ENCODE data around the gene PDE10A. TPM values are rescaled to one million over a fixed set of nuclear protein-coding genes. Genes with fewer than 3 reads are reported as not detected.

PDE10A gene
- total RNA-seq, 1 experiment from 2014 or later, result 3.1 TPM

GRCh38 chr6:165568326-165568725, 94.7 kb downstream of the PDE10A start:
- H3K4me3 Mint-ChIP-seq, result no peak overlapping the region
- H3K9me3 Mint-ChIP-seq, result peaks cover 8% of the 10 kb centered on the region; the same call in 1 of the 2 replicates
- no peak overlapping the region for H3K27ac Mint-ChIP-seq
- CTCF ChIA-PET, result no interaction called here
- TF ChIP-seq IRF2 (CRISPR knock-in tag; IDR thresholded peaks at IDR 0.05; ENCODE audit: borderline replicate concordance, low read depth), result no peak
- TF ChIP-seq, protein P1, sequence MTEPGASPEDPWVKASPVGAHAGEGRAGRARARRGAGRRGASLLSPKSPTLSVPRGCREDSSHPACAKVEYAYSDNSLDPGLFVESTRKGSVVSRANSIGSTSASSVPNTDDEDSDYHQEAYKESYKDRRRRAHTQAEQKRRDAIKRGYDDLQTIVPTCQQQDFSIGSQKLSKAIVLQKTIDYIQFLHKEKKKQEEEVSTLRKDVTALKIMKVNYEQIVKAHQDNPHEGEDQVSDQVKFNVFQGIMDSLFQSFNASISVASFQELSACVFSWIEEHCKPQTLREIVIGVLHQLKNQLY (CRISPR knock-in tag; IDR thresholded peaks at IDR 0.05), result no peak
- no peak for TF ChIP-seq FOXJ3 (CRISPR knock-in tag; IDR thresholded peaks at IDR 0.05; ENCODE audit: borderline replicate concordance)
- no peak for TF ChIP-seq STAT6 (CRISPR knock-in tag; conservative IDR thresholded peaks at IDR 0.05; ENCODE audit: low read depth)
- TF ChIP-seq ETV6 (CRISPR knock-in tag; IDR thresholded peaks at IDR 0.05), result no peak
- TF ChIP-seq EMX1 (CRISPR knock-in tag; IDR thresholded peaks at IDR 0.05), result no peak
- TF ChIP-seq ATF1 (CRISPR knock-in tag; IDR thresholded peaks at IDR 0.05), result no peak
- no peak for TF ChIP-seq SOX15 (CRISPR knock-in tag; IDR thresholded peaks at IDR 0.05)
- TF ChIP-seq, protein P2, sequence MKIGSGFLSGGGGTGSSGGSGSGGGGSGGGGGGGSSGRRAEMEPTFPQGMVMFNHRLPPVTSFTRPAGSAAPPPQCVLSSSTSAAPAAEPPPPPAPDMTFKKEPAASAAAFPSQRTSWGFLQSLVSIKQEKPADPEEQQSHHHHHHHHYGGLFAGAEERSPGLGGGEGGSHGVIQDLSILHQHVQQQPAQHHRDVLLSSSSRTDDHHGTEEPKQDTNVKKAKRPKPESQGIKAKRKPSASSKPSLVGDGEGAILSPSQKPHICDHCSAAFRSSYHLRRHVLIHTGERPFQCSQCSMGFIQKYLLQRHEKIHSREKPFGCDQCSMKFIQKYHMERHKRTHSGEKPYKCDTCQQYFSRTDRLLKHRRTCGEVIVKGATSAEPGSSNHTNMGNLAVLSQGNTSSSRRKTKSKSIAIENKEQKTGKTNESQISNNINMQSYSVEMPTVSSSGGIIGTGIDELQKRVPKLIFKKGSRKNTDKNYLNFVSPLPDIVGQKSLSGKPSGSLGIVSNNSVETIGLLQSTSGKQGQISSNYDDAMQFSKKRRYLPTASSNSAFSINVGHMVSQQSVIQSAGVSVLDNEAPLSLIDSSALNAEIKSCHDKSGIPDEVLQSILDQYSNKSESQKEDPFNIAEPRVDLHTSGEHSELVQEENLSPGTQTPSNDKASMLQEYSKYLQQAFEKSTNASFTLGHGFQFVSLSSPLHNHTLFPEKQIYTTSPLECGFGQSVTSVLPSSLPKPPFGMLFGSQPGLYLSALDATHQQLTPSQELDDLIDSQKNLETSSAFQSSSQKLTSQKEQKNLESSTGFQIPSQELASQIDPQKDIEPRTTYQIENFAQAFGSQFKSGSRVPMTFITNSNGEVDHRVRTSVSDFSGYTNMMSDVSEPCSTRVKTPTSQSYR (CRISPR knock-in tag; IDR thresholded peaks at IDR 0.05), result no peak
- TF ChIP-seq GABPB1 (CRISPR knock-in tag; IDR thresholded peaks at IDR 0.05), result no peak
- no peak for TF ChIP-seq FOXP1 (CRISPR knock-in tag; IDR thresholded peaks at IDR 0.05; ENCODE audit: borderline replicate concordance)
- DNase-seq (ENCODE audit: low spot score) (no peak), ATAC-seq (no peak)
- no peaks in the 10 kb centered on the region for H3K4me1 Mint-ChIP-seq
- POLR2A ChIA-PET, result no interaction called here
- H3K27me3 Mint-ChIP-seq (ENCODE audit: low read depth), result no peaks in the 10 kb centered on the region
- no peaks in the 10 kb centered on the region for H3K36me3 Mint-ChIP-seq

DNA sequence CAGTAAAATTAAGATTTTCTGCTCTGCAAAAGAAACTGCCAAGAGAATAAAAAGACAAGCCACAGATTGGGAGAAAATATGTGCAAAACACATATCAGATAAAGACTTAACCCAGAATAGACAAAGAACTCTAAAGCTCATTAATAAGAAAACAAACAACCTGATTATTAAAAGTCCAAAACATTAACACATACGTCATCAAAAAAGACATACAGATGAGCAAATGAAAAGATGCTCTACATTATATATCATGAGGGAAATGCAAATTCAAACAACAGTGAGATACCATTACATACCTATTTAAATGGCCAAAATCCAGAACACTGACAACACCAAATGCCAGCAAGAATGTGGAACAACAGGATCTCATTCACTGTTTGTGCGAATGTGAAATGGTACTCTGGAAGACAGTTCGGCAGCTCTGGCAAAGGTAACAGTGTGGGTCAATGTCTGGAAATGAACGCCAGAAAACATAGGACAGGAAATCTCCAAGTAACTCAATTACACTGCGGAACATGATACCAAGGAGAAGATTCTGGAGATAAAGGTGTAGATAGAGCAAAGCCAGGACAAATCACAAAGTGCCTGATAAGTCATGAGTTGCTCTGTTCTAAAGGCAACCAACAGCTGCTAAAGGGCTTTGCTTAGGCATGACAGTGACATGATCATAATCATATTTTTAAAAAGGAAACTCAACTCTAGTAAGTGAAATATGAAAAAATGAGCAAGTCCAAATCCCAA, 96.8 kb downstream of the PDE10A start:
- CTCF ChIA-PET, result no interaction called here
- Mint-ChIP-seq H3K9me3 (peaks cover 8% of the 10 kb centered on the region), H3K27ac (no peak overlapping the region), H3K27me3 (ENCODE audit: low read depth) (no peaks in the 10 kb centered on the region), H3K36me3 (peaks cover under 1% of the 10 kb centered on the region), H3K4me1 (no peaks in the 10 kb centered on the region), H3K4me3 (no peak overlapping the region)
- DNase-seq (ENCODE audit: low spot score) (no peak), ATAC-seq (no peak)
- POLR2A ChIA-PET, result no interaction called here
- TF ChIP-seq ARID4B (CRISPR knock-in tag; IDR thresholded peaks at IDR 0.05; ENCODE audit: borderline replicate concordance) (no peak), ZBTB43 (CRISPR knock-in tag; IDR thresholded peaks at IDR 0.05) (no peak), CREB1 (CRISPR knock-in tag; IDR thresholded peaks at IDR 0.05) (no peak), PRRX2 (CRISPR knock-in tag; IDR thresholded peaks at IDR 0.05) (no peak), E2F1 (CRISPR knock-in tag; IDR thresholded peaks at IDR 0.05) (no peak), FOXP4 (CRISPR knock-in tag; IDR thresholded peaks at IDR 0.05) (no peak)
- TF ChIP-seq, protein P3, sequence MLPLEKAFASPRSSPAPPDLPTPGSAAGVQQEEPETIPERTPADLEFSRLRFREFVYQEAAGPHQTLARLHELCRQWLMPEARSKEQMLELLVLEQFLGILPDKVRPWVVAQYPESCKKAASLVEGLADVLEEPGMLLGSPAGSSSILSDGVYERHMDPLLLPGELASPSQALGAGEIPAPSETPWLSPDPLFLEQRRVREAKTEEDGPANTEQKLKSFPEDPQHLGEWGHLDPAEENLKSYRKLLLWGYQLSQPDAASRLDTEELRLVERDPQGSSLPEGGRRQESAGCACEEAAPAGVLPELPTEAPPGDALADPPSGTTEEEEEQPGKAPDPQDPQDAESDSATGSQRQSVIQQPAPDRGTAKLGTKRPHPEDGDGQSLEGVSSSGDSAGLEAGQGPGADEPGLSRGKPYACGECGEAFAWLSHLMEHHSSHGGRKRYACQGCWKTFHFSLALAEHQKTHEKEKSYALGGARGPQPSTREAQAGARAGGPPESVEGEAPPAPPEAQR (CRISPR knock-in tag; IDR thresholded peaks at IDR 0.05), result no peak

All from WTC11 (cell line).